Epithelial cell of proximal tubule (primary cell): ENCODE results near the gene FAM120A. TPM values are rescaled to one million over a fixed set of nuclear protein-coding genes. Genes with fewer than 3 reads are reported as not detected.

Experiments
- DNase-seq: peaks from one replicate; pipeline ENCODE4 v3.0.0-alpha.2; 2011; ENCODE audit warnings: low read depth
- H3K4me3 ChIP-seq: 2 replicates; pipeline ENCODE4 v1.5.1; 2011; ENCODE audit warnings: low read depth, mild to moderate bottlenecking, low read length
- total RNA-seq: library from RNA; depleted of rRNA; stranded (reverse); fragments of >200 nt; gene quantifications from 2 replicates; pipeline ENCODE4 v1.2.3, GENCODE V29; 2015
- TF ChIP-seq, protein P1 (sequence below): conservative IDR thresholded peaks from 2 replicates; pipeline ENCODE4 v1.5.1; 2012; ENCODE audit warnings: low read depth, mild to moderate bottlenecking, low read length

FAM120A gene
- total RNA-seq, 1 donor from 2014 or later = 71.0 TPM

- no peak for DNase-seq
- TF ChIP-seq, protein P1, sequence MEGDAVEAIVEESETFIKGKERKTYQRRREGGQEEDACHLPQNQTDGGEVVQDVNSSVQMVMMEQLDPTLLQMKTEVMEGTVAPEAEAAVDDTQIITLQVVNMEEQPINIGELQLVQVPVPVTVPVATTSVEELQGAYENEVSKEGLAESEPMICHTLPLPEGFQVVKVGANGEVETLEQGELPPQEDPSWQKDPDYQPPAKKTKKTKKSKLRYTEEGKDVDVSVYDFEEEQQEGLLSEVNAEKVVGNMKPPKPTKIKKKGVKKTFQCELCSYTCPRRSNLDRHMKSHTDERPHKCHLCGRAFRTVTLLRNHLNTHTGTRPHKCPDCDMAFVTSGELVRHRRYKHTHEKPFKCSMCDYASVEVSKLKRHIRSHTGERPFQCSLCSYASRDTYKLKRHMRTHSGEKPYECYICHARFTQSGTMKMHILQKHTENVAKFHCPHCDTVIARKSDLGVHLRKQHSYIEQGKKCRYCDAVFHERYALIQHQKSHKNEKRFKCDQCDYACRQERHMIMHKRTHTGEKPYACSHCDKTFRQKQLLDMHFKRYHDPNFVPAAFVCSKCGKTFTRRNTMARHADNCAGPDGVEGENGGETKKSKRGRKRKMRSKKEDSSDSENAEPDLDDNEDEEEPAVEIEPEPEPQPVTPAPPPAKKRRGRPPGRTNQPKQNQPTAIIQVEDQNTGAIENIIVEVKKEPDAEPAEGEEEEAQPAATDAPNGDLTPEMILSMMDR = peak; percentile 20
- no peak overlapping the region for H3K4me3 ChIP-seq
These were observed 141.1 kb downstream of the FAM120A start for GRCh38 chr9:93592643-93593021.

DNA sequence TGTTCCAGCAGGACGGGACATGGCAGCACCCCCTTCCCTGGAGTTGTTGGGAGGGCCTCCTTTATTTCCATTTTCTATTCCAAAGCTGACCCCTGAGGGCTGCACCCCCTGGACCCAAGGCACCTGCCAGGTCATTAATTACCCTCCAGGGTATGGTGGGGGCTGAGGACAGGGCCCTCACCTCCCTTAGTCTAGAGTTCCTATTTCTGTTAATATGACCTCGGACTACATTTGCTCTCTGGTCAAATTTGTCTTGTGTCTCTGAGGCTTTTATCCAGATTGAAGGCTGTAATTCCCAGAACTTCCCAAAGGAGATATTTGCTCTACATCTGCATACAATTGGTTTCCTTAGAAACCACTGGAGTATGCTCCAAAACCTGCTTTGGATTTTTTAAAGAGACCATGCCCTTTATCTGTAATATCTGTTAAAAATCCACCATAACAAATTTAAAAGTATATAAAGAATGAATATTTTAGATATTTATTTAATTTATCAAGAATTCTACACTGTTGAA, 141.7 kb downstream of the FAM120A start:
- DNase-seq = no peak
- TF ChIP-seq, protein P1 = no peak

GRCh38 chr9:93594041-93594756, 142.7 kb downstream of the FAM120A start:
- DNase-seq = no peak
- no peak overlapping the region for H3K4me3 ChIP-seq
- TF ChIP-seq, protein P1 = no peak

More for the DNA sequence above, 141.7 kb downstream of the FAM120A start:
- no peak overlapping the region for H3K4me3 ChIP-seq

- TF ChIP-seq, protein P1 = no peak
- no peak overlapping the region for H3K4me3 ChIP-seq
- no peak for DNase-seq
These were observed 144.0 kb downstream of the FAM120A start for GRCh38 chr9:93595461-93595860.

GRCh38 chr9:93595861-93596365, 144.4 kb downstream of the FAM120A start:
- TF ChIP-seq, protein P1 = no peak
- no peak for DNase-seq
- no peak overlapping the region for H3K4me3 ChIP-seq

DNA sequence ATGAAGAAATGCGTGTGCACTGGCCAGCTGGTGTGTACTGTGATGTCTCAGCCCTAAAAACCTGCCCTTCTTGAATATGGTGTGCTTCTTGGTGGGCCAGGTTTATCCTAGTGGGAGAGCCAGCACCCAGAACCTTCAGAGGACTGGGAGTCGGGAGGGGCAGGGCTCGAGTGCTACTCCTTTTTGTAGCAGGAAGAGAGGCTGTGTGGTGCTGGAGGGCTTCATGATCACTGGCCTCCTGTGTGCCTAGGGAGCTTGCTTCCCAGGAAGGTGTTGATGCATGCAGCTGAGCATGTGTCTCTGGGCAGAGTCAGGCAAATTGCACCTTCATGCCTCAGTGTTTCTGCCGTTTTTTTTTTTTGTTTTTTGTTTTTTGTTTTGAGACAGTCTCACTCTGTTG, 144.9 kb downstream of the FAM120A start:
- TF ChIP-seq, protein P1 = no peak
- H3K4me3 ChIP-seq = no peak overlapping the region
- no peak for DNase-seq
